ENCODE measurements around the gene HMGXB3.

Gene HMGXB3

GRCh38 chr5:149982505-149982904, 18.0 kb upstream of the HMGXB3 start:
- DNase-seq = no peak

GRCh38 chr5:149988126-149988525, 12.4 kb upstream of the HMGXB3 start:
- DNase-seq = no peak

GRCh38 chr5:149990518-149991376, 9.8 kb upstream of the HMGXB3 start:
- no peak for DNase-seq

GRCh38 chr5:149993471-149993870, 7.1 kb upstream of the HMGXB3 start:
- DNase-seq = no peak

- DNase-seq = no peak
Observed at GRCh38 chr5:149995385-149996204, 4.9 kb upstream of the HMGXB3 start.

- no peak for DNase-seq
Observed at GRCh38 chr5:149996205-149996890, 4.2 kb upstream of the HMGXB3 start.

- no peak for DNase-seq
Observed at GRCh38 chr5:149998281-149998680, 2.3 kb upstream of the HMGXB3 start.

GRCh38 chr5:149999359-149999758, 1.2 kb upstream of the HMGXB3 start:
- no peak for DNase-seq

GRCh38 chr5:149999866-150000255, 678 bp upstream of the HMGXB3 start:
- no peak for DNase-seq

- no peak for DNase-seq
Observed at GRCh38 chr5:150000990-150001659, 586 bp downstream of the HMGXB3 start.

- DNase-seq = no peak
Observed at GRCh38 chr5:150001660-150002486, 1.3 kb downstream of the HMGXB3 start.

- DNase-seq = no peak
Observed at GRCh38 chr5:150006318-150006717, 5.8 kb downstream of the HMGXB3 start.

- no peak for DNase-seq
Observed at GRCh38 chr5:150007050-150007449, 6.5 kb downstream of the HMGXB3 start.

- DNase-seq = no peak
Observed at GRCh38 chr5:150009671-150010387, 9.3 kb downstream of the HMGXB3 start.

- DNase-seq = no peak
Observed at GRCh38 chr5:150013931-150014330, 13.4 kb downstream of the HMGXB3 start.

GRCh38 chr5:150014456-150014855, 13.9 kb downstream of the HMGXB3 start:
- no peak for DNase-seq

GRCh38 chr5:150015415-150015814, 14.9 kb downstream of the HMGXB3 start:
- no peak for DNase-seq

- no peak for DNase-seq
Observed at GRCh38 chr5:150016537-150016936, 16.0 kb downstream of the HMGXB3 start.

GRCh38 chr5:150017226-150018005, 16.9 kb downstream of the HMGXB3 start:
- DNase-seq = no peak

- DNase-seq = no peak
Observed at GRCh38 chr5:150020249-150020648, 19.7 kb downstream of the HMGXB3 start.
